ENCODE measurements around the gene CDC42EP4.

Gene CDC42EP4

GRCh38 chr17:73250851-73251640, 60.8 kb downstream of the CDC42EP4 start:
- DNase-seq = no peak

GRCh38 chr17:73249700-73250099, 62.1 kb downstream of the CDC42EP4 start:
- DNase-seq = no peak

GRCh38 chr17:73248532-73248931, 63.3 kb downstream of the CDC42EP4 start:
- no peak for DNase-seq

- no peak for DNase-seq
Observed at GRCh38 chr17:73247726-73248125, 64.1 kb downstream of the CDC42EP4 start.

GRCh38 chr17:73240561-73240960, 71.2 kb downstream of the CDC42EP4 start:
- DNase-seq = no peak

- DNase-seq = no peak
Observed at GRCh38 chr17:73237714-73238113, 74.1 kb downstream of the CDC42EP4 start.

- no peak for DNase-seq
Observed at GRCh38 chr17:73234736-73235135, 77.1 kb downstream of the CDC42EP4 start.

Data from fibroblast of skin of scalp (primary cell).